Activated T-cell treated with anti-CD3 and anti-CD28 coated beads, Interleukin-2, amount 50 U/mL, for 4 hours (primary cell): Measurements from ENCODE around the gene USB1. TPM values are rescaled to one million over a fixed set of nuclear protein-coding genes. Genes with fewer than 3 reads are reported as not detected.

Source experiments
- ATAC-seq, 2 donors: fragments of 200-7000 bp; cut with Tn5 transposase; one replicate each; pipeline ENCODE4 v1.10.0; 2021
- DNase-seq: peaks from one replicate; pipeline ENCODE4 v3.0.0-alpha.2; 2020
- H3K27me3 Mint-ChIP-seq: one replicate; pipeline ENCODE4 v1.8.0; 2021; ENCODE audit warnings: low read depth, mixed read lengths
- H3K36me3 Mint-ChIP-seq: one replicate; pipeline ENCODE4 v1.8.0; 2022; ENCODE audit warnings: mixed read lengths; ENCODE audit not compliant: insufficient read depth
- H3K4me1 Mint-ChIP-seq: one replicate; pipeline ENCODE4 v1.8.0; 2021; ENCODE audit warnings: low read depth, mixed read lengths
- H3K4me3 Mint-ChIP-seq: one replicate; pipeline ENCODE4 v1.8.0; 2021; ENCODE audit warnings: mild to moderate bottlenecking, moderate library complexity, mixed read lengths
- H3K9me3 Mint-ChIP-seq: one replicate; pipeline ENCODE4 v1.8.0; 2021; ENCODE audit warnings: mixed read lengths
- total RNA-seq, 3 donors: library from RNA; stranded (reverse); gene quantifications; one replicate each; pipeline ENCODE4 v1.2.1, GENCODE V29; 2021

Gene USB1
- total RNA-seq, 3 donors from 2014 or later: 75.0 to 78.8 (median 75.7) TPM

- DNase-seq (no peak), ATAC-seq (no peak)
- Mint-ChIP-seq H3K9me3 (no peaks in the 10 kb centered on the region), H3K4me1 (no peaks in the 10 kb centered on the region), H3K36me3 (no peaks in the 10 kb centered on the region), H3K4me3 (no peak overlapping the region), H3K27me3 (no peaks in the 10 kb centered on the region)
Observed at GRCh38 chr16:58036943-58037342, 35.7 kb downstream of the USB1 start.

- no peaks in the 10 kb centered on the region for H3K36me3 Mint-ChIP-seq
Observed at GRCh38 chr16:58037365-58038057, 36.3 kb downstream of the USB1 start.

GRCh38 chr16:58038219-58038641, 37.0 kb downstream of the USB1 start:
- Mint-ChIP-seq H3K4me1 (no peaks in the 10 kb centered on the region), H3K4me3 (no peak overlapping the region), H3K36me3 (no peaks in the 10 kb centered on the region), H3K27me3 (no peaks in the 10 kb centered on the region), H3K9me3 (no peaks in the 10 kb centered on the region)
- ATAC-seq (no peak), DNase-seq (no peak)

More at GRCh38 chr16:58037365-58038057, 36.3 kb downstream of the USB1 start:
- Mint-ChIP-seq H3K4me3 (no peak overlapping the region), H3K27me3 (no peaks in the 10 kb centered on the region), H3K4me1 (no peaks in the 10 kb centered on the region), H3K9me3 (no peaks in the 10 kb centered on the region)
- ATAC-seq (no peak), DNase-seq (no peak)

- ATAC-seq (no peak), DNase-seq (no peak)
- H3K36me3 Mint-ChIP-seq: no peaks in the 10 kb centered on the region
- H3K9me3 Mint-ChIP-seq: no peaks in the 10 kb centered on the region
- H3K4me3 Mint-ChIP-seq: no peak overlapping the region
- no peaks in the 10 kb centered on the region for H3K4me1 Mint-ChIP-seq
- no peaks in the 10 kb centered on the region for H3K27me3 Mint-ChIP-seq
Observed at GRCh38 chr16:58039829-58040495, 38.8 kb downstream of the USB1 start.

- Mint-ChIP-seq H3K27me3 (no peaks in the 10 kb centered on the region), H3K36me3 (no peaks in the 10 kb centered on the region), H3K4me1 (no peaks in the 10 kb centered on the region), H3K4me3 (no peak overlapping the region), H3K9me3 (no peaks in the 10 kb centered on the region)
- DNase-seq (no peak), ATAC-seq (no peak)
Observed at GRCh38 chr16:58040496-58040846, 39.3 kb downstream of the USB1 start.

GRCh38 chr16:58040945-58041627, 39.9 kb downstream of the USB1 start:
- Mint-ChIP-seq H3K4me1 (no peaks in the 10 kb centered on the region), H3K36me3 (no peaks in the 10 kb centered on the region), H3K4me3 (no peak overlapping the region), H3K9me3 (no peaks in the 10 kb centered on the region), H3K27me3 (no peaks in the 10 kb centered on the region)
- DNase-seq (no peak), ATAC-seq (no peak)

GRCh38 chr16:58041628-58041955, 40.4 kb downstream of the USB1 start:
- ATAC-seq (no peak), DNase-seq (no peak)

GRCh38 chr16:58042001-58042885, 41.0 kb downstream of the USB1 start:
- H3K4me1 Mint-ChIP-seq: no peaks in the 10 kb centered on the region
- no peaks in the 10 kb centered on the region for H3K27me3 Mint-ChIP-seq
- no peaks in the 10 kb centered on the region for H3K9me3 Mint-ChIP-seq
- H3K4me3 Mint-ChIP-seq: no peak overlapping the region
- no peaks in the 10 kb centered on the region for H3K36me3 Mint-ChIP-seq
- ATAC-seq (no peak), DNase-seq (no peak)

More at GRCh38 chr16:58041628-58041955, 40.4 kb downstream of the USB1 start:
- no peak overlapping the region for H3K4me3 Mint-ChIP-seq
- H3K9me3 Mint-ChIP-seq: no peaks in the 10 kb centered on the region
- H3K36me3 Mint-ChIP-seq: no peaks in the 10 kb centered on the region
- H3K27me3 Mint-ChIP-seq: no peaks in the 10 kb centered on the region
- H3K4me1 Mint-ChIP-seq: no peaks in the 10 kb centered on the region

- ATAC-seq (no peak), DNase-seq (no peak)
- H3K36me3 Mint-ChIP-seq: no peaks in the 10 kb centered on the region
- H3K4me3 Mint-ChIP-seq: no peak overlapping the region
- H3K4me1 Mint-ChIP-seq: no peaks in the 10 kb centered on the region
- no peaks in the 10 kb centered on the region for H3K27me3 Mint-ChIP-seq
- no peaks in the 10 kb centered on the region for H3K9me3 Mint-ChIP-seq
Observed at GRCh38 chr16:58042886-58043515, 41.8 kb downstream of the USB1 start.

GRCh38 chr16:58043571-58044155, 42.5 kb downstream of the USB1 start:
- Mint-ChIP-seq H3K4me3 (no peak overlapping the region), H3K36me3 (no peaks in the 10 kb centered on the region), H3K4me1 (no peaks in the 10 kb centered on the region), H3K9me3 (no peaks in the 10 kb centered on the region), H3K27me3 (no peaks in the 10 kb centered on the region)
- DNase-seq (no peak), ATAC-seq (no peak)

- DNase-seq (no peak), ATAC-seq (no peak)
- H3K9me3 Mint-ChIP-seq: no peaks in the 10 kb centered on the region
- peaks cover 1% of the 10 kb centered on the region for H3K27me3 Mint-ChIP-seq
- H3K4me3 Mint-ChIP-seq: no peak overlapping the region
- no peaks in the 10 kb centered on the region for H3K4me1 Mint-ChIP-seq
- H3K36me3 Mint-ChIP-seq: no peaks in the 10 kb centered on the region
Observed at GRCh38 chr16:58044266-58045019, 43.2 kb downstream of the USB1 start.

- H3K9me3 Mint-ChIP-seq: no peaks in the 10 kb centered on the region
- H3K4me1 Mint-ChIP-seq: no peaks in the 10 kb centered on the region
- ATAC-seq (no peak), DNase-seq (no peak)
- H3K27me3 Mint-ChIP-seq: peaks cover 3% of the 10 kb centered on the region
- H3K36me3 Mint-ChIP-seq: no peaks in the 10 kb centered on the region
- H3K4me3 Mint-ChIP-seq: no peak overlapping the region
Observed at GRCh38 chr16:58045096-58045495, 43.9 kb downstream of the USB1 start.
